HEK293 (cell line): ENCODE results near the gene CREB3L1.

Experiments used
- CTCF ChIA-PET: fragments of 350-600 bp; formaldehyde crosslinking; extraction: SDS; loops from one replicate; lab custom pipeline; 2021; ENCODE audit warnings: antibody characterized with exemption; lab: Yijun Ruan, JAX
- POLR2A ChIA-PET: fragments of 300-600 bp; formaldehyde crosslinking; extraction: SDS; loops from one replicate; lab custom pipeline; 2020; ENCODE audit warnings: antibody characterized with exemption, inconsistent platforms; lab: Yijun Ruan, JAX
- H3K27ac ChIP-seq: fragments of 200-500 bp; sonication (Bioruptor generic); 2 replicates; pipeline ENCODE4 v1.5.1; 2014; ENCODE audit warnings: low read depth, low read length, control low read depth, inconsistent platforms; ENCODE audit errors: extremely low read depth
- H3K36me3 ChIP-seq, 2 experiments: fragments of 200-500 bp in 1 of 2; sonication (Bioruptor generic) in 1 of 2; 1 replicate in 1 of 2; 2 replicates in 1 of 2; pipeline ENCODE4 v1.5.1; 2014 to 2017; ENCODE audit warnings: inconsistent platforms in 2 of 2, low read length in 2 of 2; ENCODE audit not compliant: control insufficient read depth in 2 of 2, insufficient read depth in 1 of 2
- H3K4me1 ChIP-seq: fragments of 200-500 bp; sonication (Bioruptor generic); 2 replicates; pipeline ENCODE4 v1.5.1; 2014; ENCODE audit warnings: mild to moderate bottlenecking, low read length, inconsistent platforms; ENCODE audit not compliant: control insufficient read depth, insufficient read depth
- H3K4me3 ChIP-seq: 2 replicates; pipeline ENCODE4 v1.5.1; 2011; ENCODE audit warnings: low read depth, mild to moderate bottlenecking, control low read depth, low read length, moderate library complexity
- H3K9me3 ChIP-seq: fragments of 200-500 bp; sonication (Bioruptor generic); 2 replicates; pipeline ENCODE4 v1.5.1; 2014; ENCODE audit warnings: low read depth, low read length, inconsistent platforms; ENCODE audit not compliant: control insufficient read depth, insufficient read depth
- GLIS2 ChIP-seq: fragments of 450-650 bp; formaldehyde crosslinking; IDR thresholded peaks from 2 replicates; pipeline ENCODE4 v1.5.1; 2016; ENCODE audit warnings: missing biosample characterization, missing genetic modification characterization
- HOXC10 ChIP-seq: sonication (generic); formaldehyde crosslinking; IDR thresholded peaks from 2 replicates; pipeline ENCODE4 v1.8.1; 2023; ENCODE audit warnings: mild to moderate bottlenecking, missing genetic modification reagents
- PRDM10 ChIP-seq: fragments of 450-650 bp; formaldehyde crosslinking; IDR thresholded peaks from 2 replicates; pipeline ENCODE4 v1.5.1; 2016; ENCODE audit warnings: missing biosample characterization, missing genetic modification characterization
- ZFHX2 ChIP-seq: fragments of 450-650 bp; formaldehyde crosslinking; conservative IDR thresholded peaks from 2 replicates; pipeline ENCODE4 v1.5.1; 2016; ENCODE audit warnings: missing biosample characterization, missing genetic modification characterization
- ZFP69B ChIP-seq: fragments of 450-650 bp; formaldehyde crosslinking; IDR thresholded peaks from 2 replicates; pipeline ENCODE4 v1.5.1; 2016; ENCODE audit warnings: missing biosample characterization, missing genetic modification characterization
- ZNF302 ChIP-seq: fragments of 450-650 bp; formaldehyde crosslinking; IDR thresholded peaks from 2 replicates; pipeline ENCODE4 v1.5.1; 2016; ENCODE audit warnings: missing biosample characterization, missing genetic modification characterization, low read depth
- ZNF335 ChIP-seq: fragments of 450-650 bp; formaldehyde crosslinking; conservative IDR thresholded peaks from 2 replicates; pipeline ENCODE4 v1.5.1; 2016; ENCODE audit warnings: missing biosample characterization, missing genetic modification characterization
- ZNF350 ChIP-seq: fragments of 450-650 bp; formaldehyde crosslinking; IDR thresholded peaks from 2 replicates; pipeline ENCODE4 v1.5.0; 2017; ENCODE audit warnings: missing biosample characterization, mild to moderate bottlenecking, missing genetic modification characterization
- ZNF398 ChIP-seq: fragments of 450-650 bp; formaldehyde crosslinking; IDR thresholded peaks from 2 replicates; pipeline ENCODE4 v1.5.1; 2017; ENCODE audit warnings: missing biosample characterization, missing genetic modification characterization
- ZNF416 ChIP-seq: fragments of 450-650 bp; formaldehyde crosslinking; IDR thresholded peaks from 2 replicates; pipeline ENCODE4 v1.5.1; 2016; ENCODE audit warnings: missing biosample characterization, missing genetic modification characterization
- ZNF555 ChIP-seq: fragments of 450-650 bp; formaldehyde crosslinking; conservative IDR thresholded peaks from 2 replicates; pipeline ENCODE4 v1.5.1; 2017; ENCODE audit warnings: missing biosample characterization, mild to moderate bottlenecking, missing genetic modification characterization, inconsistent platforms
- ZNF664 ChIP-seq: fragments of 450-650 bp; formaldehyde crosslinking; IDR thresholded peaks from 2 replicates; pipeline ENCODE4 v1.5.1; 2016; ENCODE audit warnings: missing biosample characterization, missing genetic modification characterization
- ZNF692 ChIP-seq: fragments of 450-650 bp; formaldehyde crosslinking; IDR thresholded peaks from 2 replicates; pipeline ENCODE4 v1.5.1; 2016; ENCODE audit warnings: missing biosample characterization, missing genetic modification characterization
- TF ChIP-seq, protein P1 (sequence below): fragments of 450-650 bp; formaldehyde crosslinking; IDR thresholded peaks from 2 replicates; pipeline ENCODE4 v1.5.1; 2016; ENCODE audit warnings: missing biosample characterization, missing genetic modification characterization
- TF ChIP-seq, protein P2 (sequence below): fragments of 450-650 bp; formaldehyde crosslinking; IDR thresholded peaks from 2 replicates; pipeline ENCODE4 v1.5.1; 2017; ENCODE audit warnings: missing biosample characterization, missing genetic modification characterization
- TF ChIP-seq, protein P3 (sequence below): fragments of 450-650 bp; formaldehyde crosslinking; IDR thresholded peaks from 2 replicates; pipeline ENCODE4 v1.5.1; 2016; ENCODE audit warnings: missing biosample characterization, missing genetic modification characterization

CREB3L1 gene

GRCh38 chr11:46293641-46294103, 16.2 kb downstream of the CREB3L1 start:
- POLR2A ChIA-PET, result interaction anchor here (0.5 kb wide), 1 partner anchor 259 kb away, joined by 6 read pairs; no protein-coding TSS in a partner anchor
- Histone ChIP-seq H3K4me3 (no peak overlapping the region), H3K9me3 (no peaks in the 10 kb centered on the region), H3K36me3 (no peaks in the 10 kb centered on the region), H3K27ac (no peak overlapping the region), H3K4me1 (peaks cover 8% of the 10 kb centered on the region; the same call in 1 of the 2 replicates)
- TF ChIP-seq ZNF664 (tag by site-specific recombination) (peak; percentile 76), ZNF302 (tag by site-specific recombination) (no peak), HOXC10 (CRISPR knock-in tag) (no peak), ZNF350 (tag by site-specific recombination) (no peak), ZNF555 (tag by site-specific recombination) (no peak), ZNF416 (tag by site-specific recombination) (no peak)
- TF ChIP-seq, protein P1, sequence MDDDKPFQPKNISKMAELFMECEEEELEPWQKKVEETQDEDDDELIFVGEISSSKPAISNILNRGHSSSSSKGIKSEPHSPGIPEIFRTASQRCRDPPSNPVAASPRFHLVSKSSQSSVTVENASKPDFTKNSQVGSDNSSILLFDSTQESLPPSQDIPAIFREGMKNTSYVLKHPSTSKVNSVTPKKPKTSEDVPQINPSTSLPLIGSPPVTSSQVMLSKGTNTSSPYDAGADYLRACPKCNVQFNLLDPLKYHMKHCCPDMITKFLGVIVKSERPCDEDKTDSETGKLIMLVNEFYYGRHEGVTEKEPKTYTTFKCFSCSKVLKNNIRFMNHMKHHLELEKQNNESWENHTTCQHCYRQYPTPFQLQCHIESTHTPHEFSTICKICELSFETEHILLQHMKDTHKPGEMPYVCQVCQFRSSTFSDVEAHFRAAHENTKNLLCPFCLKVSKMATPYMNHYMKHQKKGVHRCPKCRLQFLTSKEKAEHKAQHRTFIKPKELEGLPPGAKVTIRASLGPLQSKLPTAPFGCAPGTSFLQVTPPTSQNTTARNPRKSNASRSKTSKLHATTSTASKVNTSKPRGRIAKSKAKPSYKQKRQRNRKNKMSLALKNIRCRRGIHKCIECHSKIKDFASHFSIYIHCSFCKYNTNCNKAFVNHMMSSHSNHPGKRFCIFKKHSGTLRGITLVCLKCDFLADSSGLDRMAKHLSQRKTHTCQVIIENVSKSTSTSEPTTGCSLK, result no peak
- TF ChIP-seq, protein P2, sequence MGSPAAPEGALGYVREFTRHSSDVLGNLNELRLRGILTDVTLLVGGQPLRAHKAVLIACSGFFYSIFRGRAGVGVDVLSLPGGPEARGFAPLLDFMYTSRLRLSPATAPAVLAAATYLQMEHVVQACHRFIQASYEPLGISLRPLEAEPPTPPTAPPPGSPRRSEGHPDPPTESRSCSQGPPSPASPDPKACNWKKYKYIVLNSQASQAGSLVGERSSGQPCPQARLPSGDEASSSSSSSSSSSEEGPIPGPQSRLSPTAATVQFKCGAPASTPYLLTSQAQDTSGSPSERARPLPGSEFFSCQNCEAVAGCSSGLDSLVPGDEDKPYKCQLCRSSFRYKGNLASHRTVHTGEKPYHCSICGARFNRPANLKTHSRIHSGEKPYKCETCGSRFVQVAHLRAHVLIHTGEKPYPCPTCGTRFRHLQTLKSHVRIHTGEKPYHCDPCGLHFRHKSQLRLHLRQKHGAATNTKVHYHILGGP (tag by site-specific recombination), result no peak
- CTCF ChIA-PET, result interaction anchor here (1.2 to 4.5 kb wide), 2 partner anchors 15 kb away, joined by 4 to 91 read pairs; no protein-coding TSS in a partner anchor

GRCh38 chr11:46294365-46295309, 17.2 kb downstream of the CREB3L1 start:
- TF ChIP-seq ZNF335, result no peak
- TF ChIP-seq ZFHX2, result no peak
- TF ChIP-seq ZNF692 (tag by site-specific recombination), result peak; percentile 54; the same call in 1 of the 2 replicates
- TF ChIP-seq PRDM10 (tag by site-specific recombination), result peak; percentile 21
- 0 out of 2 replicates have a peak, but pooled peaks have one; percentile 12 for TF ChIP-seq GLIS2 (tag by site-specific recombination)
- TF ChIP-seq ZNF398 (tag by site-specific recombination), result peak; percentile 53; the same call in 1 of the 2 replicates
- TF ChIP-seq ZFP69B (tag by site-specific recombination), result peak; percentile 66
- TF ChIP-seq, protein P3, sequence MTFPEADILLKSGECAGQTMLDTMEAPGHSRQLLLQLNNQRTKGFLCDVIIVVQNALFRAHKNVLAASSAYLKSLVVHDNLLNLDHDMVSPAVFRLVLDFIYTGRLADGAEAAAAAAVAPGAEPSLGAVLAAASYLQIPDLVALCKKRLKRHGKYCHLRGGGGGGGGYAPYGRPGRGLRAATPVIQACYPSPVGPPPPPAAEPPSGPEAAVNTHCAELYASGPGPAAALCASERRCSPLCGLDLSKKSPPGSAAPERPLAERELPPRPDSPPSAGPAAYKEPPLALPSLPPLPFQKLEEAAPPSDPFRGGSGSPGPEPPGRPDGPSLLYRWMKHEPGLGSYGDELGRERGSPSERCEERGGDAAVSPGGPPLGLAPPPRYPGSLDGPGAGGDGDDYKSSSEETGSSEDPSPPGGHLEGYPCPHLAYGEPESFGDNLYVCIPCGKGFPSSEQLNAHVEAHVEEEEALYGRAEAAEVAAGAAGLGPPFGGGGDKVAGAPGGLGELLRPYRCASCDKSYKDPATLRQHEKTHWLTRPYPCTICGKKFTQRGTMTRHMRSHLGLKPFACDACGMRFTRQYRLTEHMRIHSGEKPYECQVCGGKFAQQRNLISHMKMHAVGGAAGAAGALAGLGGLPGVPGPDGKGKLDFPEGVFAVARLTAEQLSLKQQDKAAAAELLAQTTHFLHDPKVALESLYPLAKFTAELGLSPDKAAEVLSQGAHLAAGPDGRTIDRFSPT (tag by site-specific recombination), result no peak
- H3K27ac ChIP-seq, result no peak overlapping the region
- H3K9me3 ChIP-seq, result no peaks in the 10 kb centered on the region
- ChIA-PET POLR2A (interaction anchor here (0.7 to 3.3 kb wide), 6 partner anchors 8 to 174 kb away, joined by 3 to 28 read pairs (median 6); no protein-coding TSS in a partner anchor), CTCF (interaction anchor here (0.6 to 4.5 kb wide), 11 partner anchors 9 to 329 kb away, joined by 3 to 91 read pairs (median 6); partner anchors contain the start of gene CREB3L1)
- H3K4me3 ChIP-seq, result no peak overlapping the region
- H3K36me3 ChIP-seq, result no peaks in the 10 kb centered on the region
- peaks cover 8% of the 10 kb centered on the region; the same call in 1 of the 2 replicates for H3K4me1 ChIP-seq
